ENCODE results near the gene GYS1.

Gene GYS1

DNA sequence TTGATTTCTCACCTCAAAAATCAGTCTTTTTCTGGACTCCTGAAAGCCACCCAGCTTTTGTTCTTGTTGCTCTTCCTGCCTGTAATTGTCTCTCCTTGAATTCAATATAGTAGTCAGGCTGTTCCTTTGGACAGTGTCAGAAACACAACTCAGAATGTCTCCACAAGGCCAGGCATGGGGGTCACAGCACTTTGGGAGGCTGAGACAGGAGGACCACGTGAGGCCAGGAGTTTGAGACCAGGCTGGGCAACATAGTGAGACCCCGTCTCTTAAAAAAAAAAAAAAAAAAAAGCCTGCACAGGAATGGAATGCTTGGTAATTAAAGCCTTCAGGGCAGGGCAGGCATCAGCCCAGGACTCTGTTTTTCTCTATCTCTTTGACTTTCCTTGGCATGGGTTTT, 47.3 kb downstream of the GYS1 start:
- H3K9ac ChIP-seq (ENCODE audit: low read length) = no peak overlapping the region
- no peak overlapping the region for H3K27ac ChIP-seq (ENCODE audit: low read depth, low read length, poor library complexity, severe bottlenecking)
- H2AFZ ChIP-seq (ENCODE audit: low read length) = no peak overlapping the region
- H3K79me2 ChIP-seq (ENCODE audit: insufficient read depth, low read length) = no peaks in the 10 kb centered on the region
- no peak overlapping the region for H3K4me3 ChIP-seq (ENCODE audit: low read depth, low read length, poor library complexity, severe bottlenecking)
- no peaks in the 10 kb centered on the region; the same call in 1 of the 2 replicates for H3K36me3 ChIP-seq (ENCODE audit: insufficient read depth, low read length)
- TF ChIP-seq, protein P1, sequence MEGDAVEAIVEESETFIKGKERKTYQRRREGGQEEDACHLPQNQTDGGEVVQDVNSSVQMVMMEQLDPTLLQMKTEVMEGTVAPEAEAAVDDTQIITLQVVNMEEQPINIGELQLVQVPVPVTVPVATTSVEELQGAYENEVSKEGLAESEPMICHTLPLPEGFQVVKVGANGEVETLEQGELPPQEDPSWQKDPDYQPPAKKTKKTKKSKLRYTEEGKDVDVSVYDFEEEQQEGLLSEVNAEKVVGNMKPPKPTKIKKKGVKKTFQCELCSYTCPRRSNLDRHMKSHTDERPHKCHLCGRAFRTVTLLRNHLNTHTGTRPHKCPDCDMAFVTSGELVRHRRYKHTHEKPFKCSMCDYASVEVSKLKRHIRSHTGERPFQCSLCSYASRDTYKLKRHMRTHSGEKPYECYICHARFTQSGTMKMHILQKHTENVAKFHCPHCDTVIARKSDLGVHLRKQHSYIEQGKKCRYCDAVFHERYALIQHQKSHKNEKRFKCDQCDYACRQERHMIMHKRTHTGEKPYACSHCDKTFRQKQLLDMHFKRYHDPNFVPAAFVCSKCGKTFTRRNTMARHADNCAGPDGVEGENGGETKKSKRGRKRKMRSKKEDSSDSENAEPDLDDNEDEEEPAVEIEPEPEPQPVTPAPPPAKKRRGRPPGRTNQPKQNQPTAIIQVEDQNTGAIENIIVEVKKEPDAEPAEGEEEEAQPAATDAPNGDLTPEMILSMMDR (IDR thresholded peaks at IDR 0.05; ENCODE audit: low read length) = no peak
- no peak for TF ChIP-seq EZH2 (IDR thresholded peaks at IDR 0.05; ENCODE audit: borderline replicate concordance, low read length)
- no peaks in the 10 kb centered on the region for H3K4me1 ChIP-seq (ENCODE audit: insufficient read depth, low read length, severe bottlenecking)
- H3K27me3 ChIP-seq (ENCODE audit: insufficient read depth, low read length) = no peaks in the 10 kb centered on the region
- H3F3A ChIP-seq (ENCODE audit: insufficient read depth, low read length) = no peaks in the 10 kb centered on the region
- no peaks in the 10 kb centered on the region for H3K9me2 ChIP-seq (ENCODE audit: low read depth, low read length)
- H3K9me3 ChIP-seq (ENCODE audit: low read length) = peaks cover 14% of the 10 kb centered on the region
- no peak overlapping the region for H3K4me2 ChIP-seq (ENCODE audit: low read length)
- no peaks in the 10 kb centered on the region for H4K20me1 ChIP-seq (ENCODE audit: insufficient read depth, low read length)

DNA sequence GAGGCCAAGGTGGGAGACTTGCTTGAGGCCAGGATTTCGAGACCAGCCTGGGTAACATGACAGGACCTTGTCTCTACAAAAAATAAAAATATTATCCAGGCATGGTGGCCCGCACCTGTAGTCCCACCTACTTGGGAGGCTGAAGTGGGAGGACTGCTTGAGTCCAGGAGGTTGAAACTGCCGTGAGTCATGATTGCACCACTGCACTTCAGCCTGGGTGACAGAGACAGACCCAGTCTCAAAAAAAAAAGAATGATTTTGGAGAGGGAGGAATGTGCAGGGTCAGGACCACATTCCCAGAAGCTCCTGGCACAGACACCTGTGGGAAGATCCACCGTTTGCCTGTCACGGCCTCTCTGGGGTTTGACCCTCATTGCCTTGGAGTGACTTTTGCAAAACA, 47.7 kb downstream of the GYS1 start:
- Histone ChIP-seq H3K9me3 (ENCODE audit: low read length) (peaks cover 18% of the 10 kb centered on the region), H3K79me2 (ENCODE audit: insufficient read depth, low read length) (no peaks in the 10 kb centered on the region), H3K4me1 (ENCODE audit: insufficient read depth, low read length, severe bottlenecking) (no peaks in the 10 kb centered on the region), H4K20me1 (ENCODE audit: insufficient read depth, low read length) (no peaks in the 10 kb centered on the region), H2AFZ (ENCODE audit: low read length) (no peak overlapping the region), H3K4me2 (ENCODE audit: low read length) (no peak overlapping the region), H3K9me2 (ENCODE audit: low read depth, low read length) (no peaks in the 10 kb centered on the region), H3K27ac (ENCODE audit: low read depth, low read length, poor library complexity, severe bottlenecking) (no peak overlapping the region), H3K27me3 (ENCODE audit: insufficient read depth, low read length) (no peaks in the 10 kb centered on the region), H3K4me3 (ENCODE audit: low read depth, low read length, poor library complexity, severe bottlenecking) (no peak overlapping the region), H3K9ac (ENCODE audit: low read length) (no peak overlapping the region), H3F3A (ENCODE audit: insufficient read depth, low read length) (no peaks in the 10 kb centered on the region), H3K36me3 (ENCODE audit: insufficient read depth, low read length) (peaks cover 1% of the 10 kb centered on the region; the same call in 1 of the 2 replicates)
- TF ChIP-seq EZH2 (IDR thresholded peaks at IDR 0.05; ENCODE audit: borderline replicate concordance, low read length) = no peak
- TF ChIP-seq, protein P1 (IDR thresholded peaks at IDR 0.05; ENCODE audit: low read length) = no peak

DNA sequence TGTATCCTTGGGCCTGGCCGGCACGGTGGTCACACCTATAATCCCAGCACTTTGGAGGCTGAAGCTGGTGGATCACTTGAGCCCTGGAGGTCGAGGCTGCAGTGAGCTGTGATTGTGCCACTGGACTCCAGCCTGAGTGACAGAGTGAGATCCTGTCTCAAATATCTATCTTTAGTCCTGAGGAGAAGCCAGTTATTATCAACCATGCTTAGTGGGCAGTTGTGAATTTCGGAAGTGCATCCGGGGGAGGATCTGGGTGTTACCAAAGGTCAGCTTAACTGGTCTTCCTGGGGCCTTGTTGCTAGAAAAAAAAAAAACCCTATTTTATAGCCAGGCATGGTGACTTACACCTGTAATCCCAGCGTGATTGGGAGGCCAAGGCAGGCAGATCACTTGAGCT, 50.0 kb downstream of the GYS1 start:
- H3K9me2 ChIP-seq (ENCODE audit: low read depth, low read length) = no peaks in the 10 kb centered on the region
- no peaks in the 10 kb centered on the region for H3K4me1 ChIP-seq (ENCODE audit: insufficient read depth, low read length, severe bottlenecking)
- no peak for TF ChIP-seq EZH2 (IDR thresholded peaks at IDR 0.05; ENCODE audit: borderline replicate concordance, low read length)
- TF ChIP-seq, protein P1 (IDR thresholded peaks at IDR 0.05; ENCODE audit: low read length) = no peak

More for the DNA sequence above, 50.0 kb downstream of the GYS1 start:
- H3K27ac ChIP-seq (ENCODE audit: low read depth, low read length, poor library complexity, severe bottlenecking) = no peak overlapping the region
- H3K36me3 ChIP-seq (ENCODE audit: insufficient read depth, low read length) = peaks cover 4% of the 10 kb centered on the region; the same call in 1 of the 2 replicates
- no peaks in the 10 kb centered on the region for H3K79me2 ChIP-seq (ENCODE audit: insufficient read depth, low read length)
- no peak overlapping the region for H2AFZ ChIP-seq (ENCODE audit: low read length)
- no peaks in the 10 kb centered on the region for H3F3A ChIP-seq (ENCODE audit: insufficient read depth, low read length)
- H4K20me1 ChIP-seq (ENCODE audit: insufficient read depth, low read length) = no peaks in the 10 kb centered on the region
- H3K4me3 ChIP-seq (ENCODE audit: low read depth, low read length, poor library complexity, severe bottlenecking) = no peak overlapping the region
- H3K4me2 ChIP-seq (ENCODE audit: low read length) = no peak overlapping the region
- peaks cover 18% of the 10 kb centered on the region for H3K9me3 ChIP-seq (ENCODE audit: low read length)
- H3K9ac ChIP-seq (ENCODE audit: low read length) = no peak overlapping the region
- H3K27me3 ChIP-seq (ENCODE audit: insufficient read depth, low read length) = no peaks in the 10 kb centered on the region
